Ishikawa (cell line): Measurements from ENCODE around the gene GFI1B.

ENCODE experiments used
- CEBPB ChIP-seq: IDR thresholded peaks from 2 replicates; pipeline ENCODE4 v1.6.1; 2012
- CREB1 ChIP-seq: IDR thresholded peaks from 2 replicates; pipeline ENCODE4 v1.6.1; 2012; ENCODE audit warnings: low read depth
- EGR1 ChIP-seq: IDR thresholded peaks from 2 replicates; pipeline ENCODE4 v1.6.1; 2012
- EP300 ChIP-seq: IDR thresholded peaks from 2 replicates; pipeline ENCODE4 v1.6.1; 2012; ENCODE audit warnings: borderline replicate concordance
- FOXM1 ChIP-seq: IDR thresholded peaks from 2 replicates; pipeline ENCODE4 v1.6.1; 2012; ENCODE audit warnings: low read depth, borderline replicate concordance
- NFIC ChIP-seq: IDR thresholded peaks from 2 replicates; pipeline ENCODE4 v1.6.1; 2012
- RAD21 ChIP-seq: IDR thresholded peaks from 2 replicates; pipeline ENCODE4 v1.6.1; 2012; ENCODE audit warnings: low read depth
- TAF1 ChIP-seq: IDR thresholded peaks from 2 replicates; pipeline ENCODE4 v1.6.1; 2012; ENCODE audit warnings: low read depth, mild to moderate bottlenecking
- TCF12 ChIP-seq: IDR thresholded peaks from 2 replicates; pipeline ENCODE4 v1.6.1; 2012; ENCODE audit warnings: low read depth
- TEAD4 ChIP-seq: IDR thresholded peaks from 2 replicates; pipeline ENCODE4 v1.6.1; 2012
- YY1 ChIP-seq: IDR thresholded peaks from 2 replicates; pipeline ENCODE4 v1.6.1; 2012; ENCODE audit warnings: low read depth
- ZBTB7A ChIP-seq: IDR thresholded peaks from 2 replicates; pipeline ENCODE4 v1.6.1; 2012; ENCODE audit warnings: low read depth
- TF ChIP-seq, protein P1 (sequence below): IDR thresholded peaks from 2 replicates; pipeline ENCODE4 v1.6.1; 2012
- TF ChIP-seq, protein P2 (sequence below): IDR thresholded peaks from 2 replicates; pipeline ENCODE4 v1.6.1; 2012; ENCODE audit warnings: low read depth, mild to moderate bottlenecking
- TF ChIP-seq, protein P3 (sequence below): IDR thresholded peaks from 2 replicates; pipeline ENCODE4 v1.6.1; 2012

Gene GFI1B

DNA sequence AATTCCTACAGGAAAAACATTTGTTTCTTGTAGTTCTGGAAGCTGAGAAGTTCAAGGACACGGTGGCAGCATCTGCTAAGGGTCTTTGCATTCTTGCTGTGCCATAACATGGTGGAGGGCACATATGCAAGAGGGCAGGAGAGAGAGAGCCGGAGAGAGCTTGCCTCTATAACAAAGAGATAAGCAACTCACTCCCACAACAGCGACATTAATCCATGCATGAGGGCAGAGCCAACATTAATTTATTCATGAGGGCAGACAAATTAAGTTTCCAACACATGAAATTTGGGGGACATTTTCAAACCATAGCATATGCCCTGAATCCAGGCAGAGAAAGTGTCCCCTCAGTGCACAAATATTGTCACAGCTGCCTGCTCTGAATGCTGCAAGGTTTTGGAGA lies 47.9 kb downstream of the GFI1B start:
- TF ChIP-seq, protein P1, sequence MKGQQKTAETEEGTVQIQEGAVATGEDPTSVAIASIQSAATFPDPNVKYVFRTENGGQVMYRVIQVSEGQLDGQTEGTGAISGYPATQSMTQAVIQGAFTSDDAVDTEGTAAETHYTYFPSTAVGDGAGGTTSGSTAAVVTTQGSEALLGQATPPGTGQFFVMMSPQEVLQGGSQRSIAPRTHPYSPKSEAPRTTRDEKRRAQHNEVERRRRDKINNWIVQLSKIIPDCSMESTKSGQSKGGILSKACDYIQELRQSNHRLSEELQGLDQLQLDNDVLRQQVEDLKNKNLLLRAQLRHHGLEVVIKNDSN = no peak
- no peak for TF ChIP-seq RAD21
- TF ChIP-seq TAF1 = no peak
- TF ChIP-seq CEBPB = no peak
- TF ChIP-seq, protein P2, sequence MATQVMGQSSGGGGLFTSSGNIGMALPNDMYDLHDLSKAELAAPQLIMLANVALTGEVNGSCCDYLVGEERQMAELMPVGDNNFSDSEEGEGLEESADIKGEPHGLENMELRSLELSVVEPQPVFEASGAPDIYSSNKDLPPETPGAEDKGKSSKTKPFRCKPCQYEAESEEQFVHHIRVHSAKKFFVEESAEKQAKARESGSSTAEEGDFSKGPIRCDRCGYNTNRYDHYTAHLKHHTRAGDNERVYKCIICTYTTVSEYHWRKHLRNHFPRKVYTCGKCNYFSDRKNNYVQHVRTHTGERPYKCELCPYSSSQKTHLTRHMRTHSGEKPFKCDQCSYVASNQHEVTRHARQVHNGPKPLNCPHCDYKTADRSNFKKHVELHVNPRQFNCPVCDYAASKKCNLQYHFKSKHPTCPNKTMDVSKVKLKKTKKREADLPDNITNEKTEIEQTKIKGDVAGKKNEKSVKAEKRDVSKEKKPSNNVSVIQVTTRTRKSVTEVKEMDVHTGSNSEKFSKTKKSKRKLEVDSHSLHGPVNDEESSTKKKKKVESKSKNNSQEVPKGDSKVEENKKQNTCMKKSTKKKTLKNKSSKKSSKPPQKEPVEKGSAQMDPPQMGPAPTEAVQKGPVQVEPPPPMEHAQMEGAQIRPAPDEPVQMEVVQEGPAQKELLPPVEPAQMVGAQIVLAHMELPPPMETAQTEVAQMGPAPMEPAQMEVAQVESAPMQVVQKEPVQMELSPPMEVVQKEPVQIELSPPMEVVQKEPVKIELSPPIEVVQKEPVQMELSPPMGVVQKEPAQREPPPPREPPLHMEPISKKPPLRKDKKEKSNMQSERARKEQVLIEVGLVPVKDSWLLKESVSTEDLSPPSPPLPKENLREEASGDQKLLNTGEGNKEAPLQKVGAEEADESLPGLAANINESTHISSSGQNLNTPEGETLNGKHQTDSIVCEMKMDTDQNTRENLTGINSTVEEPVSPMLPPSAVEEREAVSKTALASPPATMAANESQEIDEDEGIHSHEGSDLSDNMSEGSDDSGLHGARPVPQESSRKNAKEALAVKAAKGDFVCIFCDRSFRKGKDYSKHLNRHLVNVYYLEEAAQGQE = no peak
- TF ChIP-seq TEAD4 = no peak
- TF ChIP-seq, protein P3, sequence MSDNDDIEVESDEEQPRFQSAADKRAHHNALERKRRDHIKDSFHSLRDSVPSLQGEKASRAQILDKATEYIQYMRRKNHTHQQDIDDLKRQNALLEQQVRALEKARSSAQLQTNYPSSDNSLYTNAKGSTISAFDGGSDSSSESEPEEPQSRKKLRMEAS = no peak
- no peak for TF ChIP-seq TCF12
- no peak for TF ChIP-seq EGR1
- no peak for TF ChIP-seq YY1
- no peak for TF ChIP-seq FOXM1
- TF ChIP-seq NFIC = no peak
- no peak for TF ChIP-seq ZBTB7A
- TF ChIP-seq CREB1 = no peak
- no peak for TF ChIP-seq EP300

DNA sequence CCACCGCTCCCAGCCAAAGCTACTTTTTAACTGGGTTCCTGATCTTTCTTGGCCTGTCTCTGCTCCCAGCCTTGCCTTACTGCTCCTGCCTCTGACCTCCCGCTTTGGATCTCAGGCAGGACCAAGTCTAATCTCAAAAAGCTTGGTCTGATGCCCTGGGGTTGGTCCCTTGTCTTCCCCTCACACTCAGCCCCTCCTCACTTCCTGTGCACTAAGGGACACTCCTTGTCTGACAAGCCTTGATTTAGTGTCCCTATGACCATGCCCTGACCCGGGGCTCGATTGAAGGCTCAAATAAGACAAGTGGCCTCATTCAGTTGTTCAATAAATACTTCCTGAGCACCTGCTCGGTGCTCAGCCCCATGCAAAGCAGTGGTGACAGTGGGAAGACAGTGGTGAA lies 48.6 kb downstream of the GFI1B start:
- TF ChIP-seq, protein P3 = no peak
- TF ChIP-seq FOXM1 (no peak), CREB1 (no peak), RAD21 (no peak), TCF12 (no peak), YY1 (no peak), TAF1 (no peak)
- TF ChIP-seq, protein P1 = no peak
- TF ChIP-seq, protein P2 = no peak

DNA sequence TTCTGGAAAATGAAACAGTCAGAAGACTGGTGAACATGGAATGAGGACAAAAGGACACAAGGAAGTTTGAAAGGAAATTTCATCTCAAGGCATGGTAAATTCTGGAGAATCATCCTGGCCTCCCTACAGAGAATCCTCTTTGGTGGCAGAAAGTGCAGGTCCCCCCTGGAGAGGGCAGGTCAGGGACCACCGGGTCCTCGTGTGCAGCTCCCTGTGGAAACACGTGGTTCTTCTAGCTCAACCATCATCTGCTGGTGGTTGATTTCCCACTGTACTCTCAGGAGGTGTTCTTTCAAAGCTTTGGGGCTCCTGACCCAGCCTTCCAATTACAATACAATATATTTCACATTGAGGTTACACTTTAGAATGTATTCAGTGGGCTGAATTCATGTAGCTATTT lies 49.7 kb downstream of the GFI1B start:
- TF ChIP-seq CEBPB (no peak), NFIC (no peak), EGR1 (no peak), FOXM1 (no peak), EP300 (no peak), TAF1 (no peak), RAD21 (no peak), CREB1 (no peak), TEAD4 (no peak)
- TF ChIP-seq, protein P1 = no peak

DNA sequence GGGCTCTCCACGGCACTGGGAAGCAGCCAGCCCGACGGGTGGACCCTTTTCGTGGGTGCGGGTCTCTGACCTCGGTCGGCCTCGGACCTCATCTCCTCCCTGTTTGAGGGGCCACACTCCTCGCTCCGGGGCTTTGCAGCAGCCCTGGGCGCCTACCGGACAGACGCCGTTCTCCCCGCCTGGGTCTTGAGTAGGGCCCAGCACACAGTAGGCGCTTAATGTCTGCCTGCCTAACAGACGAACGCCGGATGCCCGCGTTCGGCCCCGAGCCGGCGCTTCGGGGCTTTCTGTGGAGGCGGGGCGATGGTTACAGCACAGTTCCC lies 51.5 kb downstream of the GFI1B start:
- TF ChIP-seq, protein P2 = no peak
- TF ChIP-seq FOXM1 = no peak
- TF ChIP-seq ZBTB7A = no peak
- no peak for TF ChIP-seq YY1
- TF ChIP-seq NFIC = no peak
- TF ChIP-seq RAD21 = no peak
- no peak for TF ChIP-seq TEAD4
- TF ChIP-seq CREB1 = no peak; the same call in 1 of the 2 replicates
- TF ChIP-seq, protein P1 = no peak
- TF ChIP-seq, protein P3 = no peak
- TF ChIP-seq TAF1 = no peak
- no peak for TF ChIP-seq EP300
- no peak for TF ChIP-seq CEBPB
- TF ChIP-seq TCF12 = no peak
- TF ChIP-seq EGR1 = no peak
